K562 (cell line): ENCODE measurements around the gene GPR180. TPM values are rescaled to one million over a fixed set of nuclear protein-coding genes. Genes with fewer than 3 reads are reported as not detected.
A peak's percentile ranks its signal among the peaks of the same experiment; 100 is the strongest.

ENCODE experiments used
- CREBBP ChIP-seq: IDR thresholded peaks from one replicate; pipeline ENCODE4 v1.6.1; 2012; ENCODE audit warnings: low read depth, mild to moderate bottlenecking, control low read depth, inconsistent platforms, low read length
- FOXJ2 ChIP-seq: fragments of 200-800 bp; sonication (Bioruptor generic); IDR thresholded peaks from 2 replicates; pipeline ENCODE4 v1.6.1; 2016; ENCODE audit warnings: missing genetic modification characterization, missing compliant biosample characterization
- HMG20A ChIP-seq: fragments of 450-650 bp; formaldehyde crosslinking; conservative IDR thresholded peaks from 2 replicates; pipeline ENCODE4 v1.4.0; 2020; ENCODE audit warnings: mild to moderate bottlenecking, mixed read lengths
- MCM3 ChIP-seq: fragments of 450-650 bp; IDR thresholded peaks from 2 replicates; pipeline ENCODE4 v1.6.1; 2016
- MEIS2 ChIP-seq: fragments of 450-650 bp; IDR thresholded peaks from 2 replicates; pipeline ENCODE4 v1.6.1; 2014; ENCODE audit warnings: mild to moderate bottlenecking; ENCODE audit not compliant: partially characterized antibody
- NR2C2 ChIP-seq, 2 experiments: fragments of 200-800 bp in 1 of 2; sonication (Bioruptor generic) in 1 of 2; sonication (generic) in 1 of 2; formaldehyde crosslinking in 1 of 2; IDR thresholded peaks; 2 replicates each; pipeline versions ENCODE4 v1.6.1 to v1.8.0; 2016 to 2022; ENCODE audit warnings: mild to moderate bottlenecking in 1 of 2, missing compliant biosample characterization in 1 of 2, missing genetic modification characterization in 1 of 2, missing genetic modification reagents in 1 of 2
- POLR2AphosphoS2 ChIP-seq: IDR thresholded peaks from 2 replicates; pipeline ENCODE4 v1.6.1; 2012; ENCODE audit warnings: low read length, improper control_type of control experiment
- PTRF ChIP-seq: fragments of 450-650 bp; IDR thresholded peaks from 2 replicates; pipeline ENCODE4 v1.6.1; 2016; ENCODE audit warnings: mild to moderate bottlenecking, missing genetic modification characterization, missing compliant biosample characterization
- RBM15 ChIP-seq: fragments of 200-400 bp; formaldehyde crosslinking; IDR thresholded peaks from 2 replicates; pipeline ENCODE4 v1.6.1; 2018; ENCODE audit warnings: mild to moderate bottlenecking, low read length, moderate library complexity; ENCODE audit not compliant: insufficient read depth
- RFX5 ChIP-seq: IDR thresholded peaks from 2 replicates; pipeline ENCODE4 v1.6.1; 2011; ENCODE audit warnings: low read depth, mild to moderate bottlenecking, improper control_type of control experiment, low read length
- RUNX1 ChIP-seq: sonication (generic); IDR thresholded peaks from 2 replicates; pipeline ENCODE4 v1.6.1; 2016; ENCODE audit warnings: antibody characterized with exemption, low read depth
- SMAD1 ChIP-seq: fragments of 150-350 bp; IDR thresholded peaks from 2 replicates; pipeline ENCODE4 v1.6.1; 2014; ENCODE audit warnings: low read length, low read depth; ENCODE audit not compliant: partially characterized antibody
- SREBF1 ChIP-seq: fragments of 150-350 bp; IDR thresholded peaks from 2 replicates; pipeline ENCODE4 v1.6.1; 2014; ENCODE audit warnings: antibody characterized with exemption, low read depth, low read length, borderline replicate concordance
- TFAP4 ChIP-seq: sonication (generic); formaldehyde crosslinking; IDR thresholded peaks from 2 replicates; pipeline ENCODE4 v1.8.0; 2022; ENCODE audit warnings: missing genetic modification reagents, mild to moderate bottlenecking, moderate library complexity, borderline replicate concordance
- THAP12 ChIP-seq: fragments of 250-450 bp; sonication (Bioruptor Pico); IDR thresholded peaks from 2 replicates; pipeline ENCODE4 v1.9.0; 2021; ENCODE audit warnings: mild to moderate bottlenecking, inconsistent platforms
- VEZF1 ChIP-seq: fragments of 200-800 bp; sonication (Bioruptor generic); IDR thresholded peaks from 2 replicates; pipeline ENCODE4 v1.6.1; 2017; ENCODE audit warnings: missing genetic modification characterization, missing compliant biosample characterization
- ZBTB49 ChIP-seq: sonication (generic); formaldehyde crosslinking; IDR thresholded peaks from 2 replicates; pipeline ENCODE4 v1.8.0; 2022; ENCODE audit warnings: missing genetic modification reagents, mild to moderate bottlenecking, borderline replicate concordance
- ZFP1 ChIP-seq: fragments of 450-650 bp; formaldehyde crosslinking; IDR thresholded peaks from 2 replicates; pipeline ENCODE4 v1.4.0; 2020; ENCODE audit warnings: mild to moderate bottlenecking, mixed read lengths
- ZNF143 ChIP-seq: sonication (generic); formaldehyde crosslinking; IDR thresholded peaks from 2 replicates; pipeline ENCODE4 v1.9.0; 2022; ENCODE audit warnings: mild to moderate bottlenecking, missing genetic modification reagents
- ZNF830 ChIP-seq: fragments of 250-450 bp; sonication (Bioruptor Pico); IDR thresholded peaks from 2 replicates; pipeline ENCODE4 v1.5.0; 2021; ENCODE audit warnings: mild to moderate bottlenecking
- polyA plus RNA-seq, 8 experiments: library from polyadenylated mRNA; depleted of rRNA in 4 of 8; stranded (reverse) in 5 of 8; unstranded in 3 of 8; fragments of >200 nt; fragmentation: Nextera tagmentation in 2 of 8; fragmentation: Illumina TruSeq in 1 of 8; extraction: Ambion mirVana in 2 of 8; extraction: Trizol in 1 of 8; gene quantifications; 2 replicates each; pipeline versions ENCODE4 v1.2.1 to v1.2.3, GENCODE V29; 2011 to 2014; ENCODE audit warnings: inconsistent platforms in 1 of 8, missing spikeins in 1 of 8
- total RNA-seq, 7 experiments: library from RNA; depleted of rRNA in 6 of 7; stranded (reverse); fragments of >200 nt in 6 of 7; fragmentation: Illumina TruSeq in 2 of 7; extraction: Trizol in 2 of 7; gene quantifications; 2 replicates each; pipeline versions ENCODE4 v1.2.1 to v1.2.3, GENCODE V29; 2011 to 2021; ENCODE audit warnings: low replicate concordance in 1 of 7
- TF ChIP-seq, protein P1 (sequence below): fragments of 250-450 bp; sonication (Bioruptor Pico); IDR thresholded peaks from 2 replicates; pipeline ENCODE4 v1.8.0; 2022; ENCODE audit warnings: moderate library complexity, mild to moderate bottlenecking, inconsistent platforms

GPR180 gene
- total and polyA plus RNA-seq, 9 of the 15 experiments (the other 6 are each of a cell fraction or from before 2014, with no cell fraction given), result 0.77 to 4.1 (median 1.8) TPM

- TF ChIP-seq RBM15 (no peak), MEIS2 (peak; percentile 56), RFX5 (no peak), TFAP4 (CRISPR knock-in tag) (peak; percentile 32; the same call in 1 of the 2 replicates), VEZF1 (CRISPR knock-in tag) (no peak), NR2C2 (CRISPR knock-in tag; IDR thresholded peaks at IDR 0.05) (no peak), NR2C2 (tag; IDR thresholded peaks at IDR 0.05) (no peak), ZNF143 (CRISPR knock-in tag) (no peak), SMAD1 (no peak), ZNF830 (no peak), MCM3 (no peak), HMG20A (CRISPR knock-in tag) (no peak), CREBBP (no peak), PTRF (tag) (no peak), POLR2AphosphoS2 (no peak), ZBTB49 (no peak), FOXJ2 (tag) (no peak), THAP12 (CRISPR knock-in tag) (no peak), RUNX1 (no peak), ZFP1 (CRISPR knock-in tag) (no peak), SREBF1 (no peak)
- TF ChIP-seq, protein P1, sequence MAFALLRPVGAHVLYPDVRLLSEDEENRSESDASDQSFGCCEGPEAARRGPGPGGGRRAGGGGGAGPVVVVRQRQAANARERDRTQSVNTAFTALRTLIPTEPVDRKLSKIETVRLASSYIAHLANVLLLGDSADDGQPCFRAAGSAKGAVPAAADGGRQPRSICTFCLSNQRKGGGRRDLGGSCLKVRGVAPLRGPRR (CRISPR knock-in tag), result no peak
Observed at GRCh38 chr13:94662274-94662945, 60.8 kb downstream of the GPR180 start (continued).
